ENCODE measurements around the gene SIAH3.
"Not testable (repeated sequence)": the region's sequence is repeated elsewhere in the genome, so short reads cannot be mapped to it uniquely, and the experiment has no call there.

Gene SIAH3

GRCh38 chr13:45779901-45780300 lies 71.7 kb downstream of the SIAH3 start:
- no peak for DNase-seq

DNA sequence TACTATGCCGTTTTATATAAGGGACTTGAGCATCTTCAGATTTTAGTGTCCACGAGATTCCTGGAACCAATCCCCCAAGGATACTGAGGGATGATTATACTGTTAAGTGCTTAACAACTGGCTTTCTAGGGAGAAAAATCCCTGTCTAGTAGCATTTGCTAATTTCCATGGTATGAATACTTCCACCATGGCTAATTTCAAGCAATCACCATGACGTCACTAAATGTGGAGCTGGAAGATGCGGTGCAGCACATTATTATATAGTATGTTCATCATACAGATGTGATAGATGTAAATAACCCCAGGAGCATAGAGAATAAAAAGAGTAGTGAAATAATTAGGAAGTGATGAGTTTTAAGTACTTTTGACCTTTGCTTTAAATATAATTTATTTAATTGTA lies 72.7 kb downstream of the SIAH3 start:
- no peak for DNase-seq

DNA sequence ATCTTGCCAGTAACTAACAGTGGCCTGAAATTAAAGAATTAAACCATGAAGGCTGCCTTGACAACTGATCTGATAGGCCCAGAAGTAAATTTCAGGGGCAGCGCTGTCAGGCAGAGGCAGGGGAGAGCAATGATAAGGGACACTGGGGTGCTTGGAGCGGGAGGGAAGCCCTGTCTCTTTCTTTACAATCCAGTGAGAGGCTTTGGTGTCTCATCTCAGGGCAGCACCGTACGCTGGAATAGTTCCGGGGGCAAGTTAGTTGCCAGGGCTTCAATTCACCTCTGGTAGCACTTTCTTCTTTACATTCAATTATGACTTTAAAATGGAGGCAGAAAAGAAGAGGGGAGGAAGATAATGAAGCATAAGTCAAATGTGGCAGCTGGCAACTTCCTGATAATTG lies 74.8 kb downstream of the SIAH3 start:
- no peak for DNase-seq

- DNase-seq: no peak
Measured at GRCh38 chr13:45775401-45775963, 76.1 kb downstream of the SIAH3 start.

GRCh38 chr13:45773944-45774343 lies 77.6 kb downstream of the SIAH3 start:
- DNase-seq: no peak

GRCh38 chr13:45773236-45773635 lies 78.3 kb downstream of the SIAH3 start:
- no peak for DNase-seq

- DNase-seq: no peak
Measured at GRCh38 chr13:45770886-45771285, 80.7 kb downstream of the SIAH3 start.

- DNase-seq: no peak
Measured at GRCh38 chr13:45768656-45769479, 82.7 kb downstream of the SIAH3 start.

GRCh38 chr13:45765464-45765863 lies 86.1 kb downstream of the SIAH3 start:
- DNase-seq: no peak

GRCh38 chr13:45763419-45763818 lies 88.1 kb downstream of the SIAH3 start:
- no peak for DNase-seq

- DNase-seq: not testable (repeated sequence)
Measured at GRCh38 chr13:45757589-45757988, 94.0 kb downstream of the SIAH3 start.

GRCh38 chr13:45756498-45756897 lies 95.1 kb downstream of the SIAH3 start:
- not testable (repeated sequence) for DNase-seq

GRCh38 chr13:45752510-45752909 lies 99.0 kb downstream of the SIAH3 start:
- no peak for DNase-seq

DNA sequence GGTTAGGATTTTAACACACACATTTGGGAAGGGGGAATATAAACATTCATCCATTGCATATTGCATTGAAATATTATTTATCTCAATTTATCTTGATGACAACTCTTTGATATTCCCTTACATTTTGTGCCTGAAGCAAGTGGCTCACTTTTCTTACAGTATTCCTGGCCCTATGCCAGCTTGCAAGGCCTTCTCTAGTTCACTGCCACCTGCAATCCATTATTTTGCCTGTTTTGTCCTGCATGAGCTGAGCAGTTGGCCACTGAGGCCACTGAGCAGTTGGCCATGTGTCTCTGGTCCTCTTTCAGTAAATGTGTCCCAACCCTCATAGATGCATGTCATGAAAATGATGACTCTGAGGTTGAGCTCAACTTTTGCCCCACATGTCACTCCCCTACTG lies 99.7 kb downstream of the SIAH3 start:
- no peak for DNase-seq

GRCh38 chr13:45750566-45750965 lies 101.0 kb downstream of the SIAH3 start:
- DNase-seq: no peak

GRCh38 chr13:45748941-45749759 lies 102.4 kb downstream of the SIAH3 start:
- DNase-seq: no peak

- no peak for DNase-seq
Measured at GRCh38 chr13:45747071-45747470, 104.5 kb downstream of the SIAH3 start.

DNA sequence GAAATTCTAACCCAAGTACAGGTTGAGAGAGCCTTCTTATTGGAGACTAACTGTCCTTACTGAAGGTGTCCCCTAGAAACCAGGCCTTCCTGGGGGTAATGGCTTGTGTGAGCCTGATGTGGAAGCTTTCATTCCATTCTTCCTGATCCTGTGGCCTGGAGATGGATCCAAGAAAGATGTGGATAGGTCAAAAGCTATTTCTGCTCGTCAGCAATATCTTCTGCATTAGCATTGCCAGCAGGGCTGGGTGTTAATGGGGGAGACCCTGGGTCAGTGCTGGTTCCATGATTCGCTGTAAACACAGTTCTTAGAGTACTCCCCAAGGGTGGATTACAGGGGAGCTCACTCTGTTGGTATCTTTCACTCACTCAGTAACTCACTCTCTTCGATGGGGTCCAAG lies 106.6 kb downstream of the SIAH3 start:
- no peak for DNase-seq

- DNase-seq: no peak
Measured at GRCh38 chr13:45742985-45743384, 108.6 kb downstream of the SIAH3 start.

- peak; percentile 9 for DNase-seq
Measured at GRCh38 chr13:45737571-45738017, 114.0 kb downstream of the SIAH3 start.

GRCh38 chr13:45733361-45733760 lies 118.2 kb downstream of the SIAH3 start:
- DNase-seq: no peak

DNA sequence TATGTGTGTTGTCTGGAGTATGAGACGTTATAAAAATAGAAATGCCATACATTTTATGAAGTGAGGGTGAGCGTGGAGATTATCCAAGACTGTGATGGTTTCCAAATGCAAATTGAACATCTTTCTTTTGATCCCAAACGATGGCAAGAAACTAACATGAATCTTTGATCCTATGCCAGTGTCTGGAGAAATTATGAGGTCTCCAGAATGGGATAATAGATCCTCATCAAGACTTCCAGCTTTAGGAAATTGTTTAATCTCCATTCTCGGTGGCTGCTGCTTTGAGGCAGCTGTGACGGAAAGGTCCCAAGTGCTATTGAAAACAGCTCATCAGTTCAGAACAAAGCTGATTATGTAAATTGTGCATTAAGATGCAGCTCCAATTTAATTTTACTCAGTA lies 118.6 kb downstream of the SIAH3 start:
- DNase-seq: no peak

- DNase-seq: no peak
Measured at GRCh38 chr13:45731455-45731854, 120.1 kb downstream of the SIAH3 start.

DNA sequence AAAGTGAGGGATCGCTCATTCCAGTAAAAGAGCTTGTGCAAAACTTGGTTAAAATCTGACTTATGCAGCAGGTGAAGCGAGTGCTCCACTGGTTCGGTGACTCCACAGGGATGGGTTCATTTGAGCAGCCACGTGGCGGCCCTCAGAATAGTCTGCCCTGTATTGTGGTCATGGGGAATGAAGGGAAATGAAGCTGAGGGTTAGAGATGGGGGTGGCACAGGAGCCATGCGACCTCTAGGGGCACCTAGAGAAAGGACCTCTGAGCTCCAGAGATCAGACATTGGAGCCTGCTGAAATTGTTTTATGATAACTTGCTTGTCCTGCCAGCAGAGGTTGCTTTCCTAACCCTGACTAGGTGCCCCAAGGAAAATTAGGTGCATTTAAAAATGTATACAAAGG lies 122.8 kb downstream of the SIAH3 start:
- peak; percentile 61 for DNase-seq
